Measurements from ENCODE around the gene GTSE1. TPM values are rescaled to one million over a fixed set of nuclear protein-coding genes. Genes with fewer than 3 reads are reported as not detected.

Gene GTSE1
- polyA plus RNA-seq, 12 donors = 5.6 to 20.9 (median 9.9) TPM; not detected in 1

DNA sequence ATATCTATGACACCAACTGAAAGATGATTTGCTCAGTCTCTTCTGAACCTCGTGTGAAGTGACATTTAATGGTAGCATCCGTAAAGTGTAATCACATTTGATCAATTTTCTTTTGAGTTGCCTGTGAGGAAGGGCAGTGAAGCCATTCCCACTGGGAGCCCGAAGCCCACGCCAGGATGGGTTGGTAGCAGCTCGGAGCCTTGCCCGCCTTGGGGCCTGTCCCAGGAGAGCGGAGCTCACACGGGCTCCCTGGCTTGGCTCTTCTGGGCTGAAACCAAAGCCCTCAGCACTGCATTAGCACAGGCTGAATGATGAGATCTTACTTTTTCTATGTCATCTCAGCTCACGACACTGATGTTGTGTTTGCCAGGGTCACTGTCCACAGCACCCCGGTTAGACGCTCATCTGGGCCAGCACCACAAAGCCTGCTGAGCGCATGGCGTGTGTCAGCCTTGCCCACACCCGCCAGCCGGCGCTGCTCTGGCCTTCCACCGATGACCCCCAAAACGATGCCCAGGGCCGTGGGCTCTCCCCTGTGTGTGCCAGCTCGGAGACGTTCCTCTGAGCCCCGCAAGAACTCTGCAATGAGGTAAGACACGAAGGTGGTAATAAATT lies 29.5 kb downstream of the GTSE1 start:
- DNase-seq = no peak

GRCh38 chr22:46327691-46328465 lies 31.2 kb downstream of the GTSE1 start:
- no peak for DNase-seq

GRCh38 chr22:46328797-46329196 lies 32.1 kb downstream of the GTSE1 start:
- DNase-seq = no peak

DNA sequence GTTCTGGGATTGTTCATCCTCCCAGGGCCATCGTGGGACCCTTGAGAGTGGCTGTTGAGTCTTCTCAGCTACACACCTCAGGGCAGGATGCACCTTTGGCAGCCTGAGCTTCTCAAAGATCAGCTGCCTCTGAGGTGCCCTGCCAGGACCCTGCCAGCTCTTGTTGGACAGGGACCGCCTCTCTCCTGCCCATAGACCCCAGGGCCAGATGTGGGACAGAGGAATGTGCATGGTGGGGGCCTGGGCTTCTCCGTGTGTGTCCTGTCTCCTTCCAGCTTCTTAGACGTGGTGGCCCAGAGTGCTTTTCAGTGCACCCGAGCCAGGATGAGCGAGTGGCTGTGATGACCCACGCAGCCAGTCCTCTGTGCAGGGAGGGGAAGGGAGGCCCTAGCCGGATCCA lies 32.9 kb downstream of the GTSE1 start:
- DNase-seq = no peak

DNA sequence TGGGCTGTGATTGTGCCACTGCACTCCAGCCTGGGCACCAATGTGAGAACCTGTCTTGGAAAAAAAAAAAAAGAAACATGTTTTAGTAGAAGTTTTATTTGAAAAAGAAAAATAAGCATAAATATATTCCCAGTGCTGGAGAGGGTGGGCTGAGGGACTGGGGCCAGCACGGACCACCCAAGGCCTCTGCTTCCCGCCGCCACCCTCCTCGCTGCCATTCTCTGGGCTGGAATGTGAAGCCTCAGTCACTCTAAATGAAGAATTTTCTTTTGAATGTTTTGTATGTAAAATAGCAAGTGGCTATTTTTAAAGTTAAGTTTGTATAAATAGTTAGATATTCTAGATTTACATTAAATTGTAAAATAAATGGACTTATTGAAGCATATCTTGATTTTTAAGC lies 33.8 kb downstream of the GTSE1 start:
- DNase-seq = no peak

- no peak for DNase-seq
Measured at GRCh38 chr22:46331496-46331895, 34.8 kb downstream of the GTSE1 start.

- peak; percentile 84 for DNase-seq
Measured at GRCh38 chr22:46335201-46336118, 38.8 kb downstream of the GTSE1 start, which contains the start of gene TRMU. Gene TRMU (plus strand): TSS chr22:46335714. CDS start chr22:46335765, 51 bp downstream.

- DNase-seq = no peak
Measured at GRCh38 chr22:46336119-46337078, 39.7 kb downstream of the GTSE1 start.

DNA sequence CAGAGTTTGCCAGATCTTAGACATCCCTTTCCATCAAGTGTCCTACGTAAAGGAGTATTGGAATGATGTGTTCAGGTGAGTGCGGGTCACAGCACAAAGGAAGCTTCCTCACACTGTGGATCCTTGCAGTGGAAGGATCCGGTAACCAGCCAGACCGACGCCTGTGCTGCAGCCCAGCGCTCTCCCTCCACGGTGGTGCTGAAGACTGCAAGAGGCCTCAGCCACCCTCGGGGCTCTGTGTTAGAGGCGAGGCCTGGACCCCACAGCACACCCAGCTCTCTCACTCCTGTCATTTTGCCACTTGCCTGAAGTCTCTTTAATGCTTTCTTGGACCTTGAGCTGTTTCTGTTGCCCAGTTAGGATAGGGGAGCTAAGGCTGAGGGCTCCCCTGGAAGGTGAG lies 41.2 kb downstream of the GTSE1 start:
- DNase-seq = no peak

- no peak for DNase-seq
Measured at GRCh38 chr22:46338636-46339035, 42.0 kb downstream of the GTSE1 start.

GRCh38 chr22:46339956-46340355 lies 43.3 kb downstream of the GTSE1 start:
- DNase-seq = no peak

GRCh38 chr22:46340676-46341075 lies 44.0 kb downstream of the GTSE1 start:
- no peak for DNase-seq

DNA sequence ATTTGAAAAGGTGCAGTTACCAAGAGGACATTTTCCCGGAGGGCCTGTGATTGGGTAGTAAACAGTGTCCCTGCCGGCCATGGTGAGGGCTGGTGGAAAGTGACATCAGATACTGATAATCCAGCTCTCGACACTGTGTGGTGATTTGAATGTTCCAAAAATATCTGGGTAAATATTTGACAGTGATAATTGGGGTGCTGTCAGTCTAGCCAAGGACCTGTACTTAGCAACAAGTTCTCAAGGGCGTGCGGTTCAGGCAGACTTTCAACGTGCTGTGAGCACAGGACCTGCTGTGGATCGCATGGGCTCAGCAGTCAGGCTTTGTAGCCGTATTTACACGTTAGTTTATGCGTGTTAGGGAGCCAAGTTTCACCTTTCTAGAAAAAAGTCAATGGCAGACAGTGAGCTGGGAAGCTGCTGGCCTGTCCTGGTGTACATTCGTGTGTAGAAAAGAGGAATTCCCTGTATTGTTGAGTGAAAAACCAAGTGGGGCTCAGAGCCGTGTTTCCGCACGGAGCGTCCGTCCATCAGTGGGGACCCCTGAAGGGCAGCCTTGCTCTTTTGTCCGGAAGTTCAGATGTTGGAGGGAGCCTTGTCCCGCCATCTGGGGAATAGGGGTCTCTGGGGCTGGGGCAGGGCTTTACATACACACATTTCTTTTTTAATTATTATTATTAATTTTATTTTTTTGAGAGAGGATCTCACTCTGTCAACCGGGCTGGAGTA lies 50.2 kb downstream of the GTSE1 start:
- DNase-seq = no peak

GRCh38 chr22:46347646-46348045 lies 51.0 kb downstream of the GTSE1 start:
- no peak for DNase-seq

GRCh38 chr22:46348099-46348695 lies 51.5 kb downstream of the GTSE1 start:
- DNase-seq = no peak

GRCh38 chr22:46349238-46349637 lies 52.6 kb downstream of the GTSE1 start:
- DNase-seq = no peak

DNA sequence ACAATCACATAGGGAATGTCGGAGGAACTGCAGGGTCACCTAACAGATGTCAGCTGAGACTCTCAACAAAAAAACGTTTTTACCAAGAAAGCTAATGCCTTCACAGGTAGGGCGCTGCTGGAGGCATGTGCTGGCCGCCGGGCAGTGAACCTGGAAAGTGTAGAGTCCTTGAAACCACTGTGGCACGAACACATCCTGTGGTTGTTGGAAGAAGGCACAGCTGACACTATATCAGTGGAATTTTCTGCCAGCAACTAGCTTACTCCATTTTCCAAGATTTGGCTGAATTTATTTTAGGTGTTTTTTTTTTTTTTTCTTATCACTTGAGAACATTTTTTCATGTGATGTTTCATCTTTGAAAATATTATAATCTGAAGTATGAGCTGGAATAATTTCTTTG lies 53.0 kb downstream of the GTSE1 start:
- no peak for DNase-seq

GRCh38 chr22:46350121-46350520 lies 53.5 kb downstream of the GTSE1 start:
- no peak for DNase-seq

- no peak for DNase-seq
Measured at GRCh38 chr22:46350646-46351045, 54.0 kb downstream of the GTSE1 start.

GRCh38 chr22:46351131-46351735 lies 54.6 kb downstream of the GTSE1 start:
- no peak for DNase-seq
